GM12872 (cell line): Measurements from ENCODE around the gene PRPSAP1.

ENCODE experiments used
- TF ChIP-seq, protein P1 (sequence below): IDR thresholded peaks from 3 replicates; pipeline ENCODE4 v1.5.1; 2011; ENCODE audit warnings: low read depth, mild to moderate bottlenecking, low read length, moderate library complexity; ENCODE audit not compliant: insufficient read depth

PRPSAP1 gene

DNA sequence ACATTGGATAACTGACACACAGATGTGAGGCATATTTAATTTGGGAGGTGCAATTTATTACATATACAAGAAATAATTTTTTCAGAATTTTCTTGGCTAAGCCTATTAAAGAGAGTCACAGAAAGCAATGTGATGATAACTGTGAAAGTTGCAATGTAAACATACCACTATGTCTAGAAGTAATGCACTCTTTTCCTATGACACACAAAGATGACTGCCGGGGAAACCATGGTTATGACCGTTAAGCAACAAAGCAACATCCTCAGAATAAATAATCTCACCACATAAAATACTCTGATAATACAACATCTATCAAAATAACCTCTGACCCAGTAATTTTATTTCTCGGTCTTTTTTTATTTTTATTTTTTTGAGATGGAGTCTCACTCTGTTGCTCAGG lies 35.1 kb downstream of the PRPSAP1 start:
- TF ChIP-seq, protein P1, sequence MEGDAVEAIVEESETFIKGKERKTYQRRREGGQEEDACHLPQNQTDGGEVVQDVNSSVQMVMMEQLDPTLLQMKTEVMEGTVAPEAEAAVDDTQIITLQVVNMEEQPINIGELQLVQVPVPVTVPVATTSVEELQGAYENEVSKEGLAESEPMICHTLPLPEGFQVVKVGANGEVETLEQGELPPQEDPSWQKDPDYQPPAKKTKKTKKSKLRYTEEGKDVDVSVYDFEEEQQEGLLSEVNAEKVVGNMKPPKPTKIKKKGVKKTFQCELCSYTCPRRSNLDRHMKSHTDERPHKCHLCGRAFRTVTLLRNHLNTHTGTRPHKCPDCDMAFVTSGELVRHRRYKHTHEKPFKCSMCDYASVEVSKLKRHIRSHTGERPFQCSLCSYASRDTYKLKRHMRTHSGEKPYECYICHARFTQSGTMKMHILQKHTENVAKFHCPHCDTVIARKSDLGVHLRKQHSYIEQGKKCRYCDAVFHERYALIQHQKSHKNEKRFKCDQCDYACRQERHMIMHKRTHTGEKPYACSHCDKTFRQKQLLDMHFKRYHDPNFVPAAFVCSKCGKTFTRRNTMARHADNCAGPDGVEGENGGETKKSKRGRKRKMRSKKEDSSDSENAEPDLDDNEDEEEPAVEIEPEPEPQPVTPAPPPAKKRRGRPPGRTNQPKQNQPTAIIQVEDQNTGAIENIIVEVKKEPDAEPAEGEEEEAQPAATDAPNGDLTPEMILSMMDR, result no peak

DNA sequence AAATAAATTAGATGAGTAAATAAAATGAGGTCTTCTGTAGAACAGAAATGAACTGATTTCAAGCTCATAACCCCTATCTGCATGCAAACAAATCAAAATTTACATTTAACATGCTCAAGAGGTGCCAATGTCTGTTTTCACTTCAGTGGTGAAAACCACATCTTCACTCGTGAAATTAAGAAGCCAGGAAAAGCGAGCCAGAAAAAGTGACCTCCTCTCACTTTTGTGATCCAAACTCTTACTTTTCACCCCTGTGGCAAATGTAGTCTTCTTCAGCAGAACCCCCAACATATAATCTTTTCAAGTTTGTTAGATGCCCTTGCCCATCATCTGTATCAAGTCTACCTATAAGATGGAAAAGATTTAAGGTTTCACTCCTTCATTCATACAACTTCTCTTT lies 36.2 kb downstream of the PRPSAP1 start:
- TF ChIP-seq, protein P1, result no peak

DNA sequence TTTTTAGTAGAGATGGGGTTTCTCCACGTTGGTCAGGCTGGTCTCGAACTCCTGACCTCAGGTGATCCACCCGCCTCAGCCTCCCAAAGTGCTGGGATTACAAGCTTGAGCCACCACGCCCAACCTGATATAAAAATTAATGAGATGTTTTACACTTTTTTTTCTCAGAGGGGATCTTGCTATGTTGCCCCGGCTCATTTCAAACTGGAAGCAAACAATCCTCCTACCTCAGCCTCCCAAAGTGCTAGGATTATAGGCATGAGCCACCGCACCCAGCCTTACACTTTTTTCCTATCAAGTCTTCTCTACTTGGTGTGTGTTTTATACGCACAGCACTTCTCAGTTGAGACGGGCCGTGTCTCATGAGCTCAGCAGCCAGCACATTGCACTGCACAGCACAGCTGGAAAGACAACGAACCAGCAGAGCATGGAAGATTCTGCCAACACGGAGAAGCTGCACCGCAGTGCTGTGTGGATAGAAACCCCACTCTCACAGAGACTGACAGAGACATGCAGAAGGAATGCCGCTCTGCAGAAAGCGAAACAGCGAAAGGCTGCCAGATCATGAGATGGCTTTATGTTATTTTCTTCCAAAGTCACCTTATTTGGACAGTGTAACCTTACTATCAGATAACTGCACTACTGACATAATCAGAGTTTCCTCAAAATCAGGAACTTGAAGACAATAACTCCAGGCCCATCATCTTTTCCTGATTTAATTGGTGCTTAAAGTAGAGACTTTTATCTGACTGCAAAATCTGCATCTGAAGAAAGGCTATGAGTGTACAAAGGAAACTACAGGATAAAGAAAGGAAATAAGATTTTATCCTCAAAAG lies 39.1 kb downstream of the PRPSAP1 start:
- TF ChIP-seq, protein P1, result no peak

DNA sequence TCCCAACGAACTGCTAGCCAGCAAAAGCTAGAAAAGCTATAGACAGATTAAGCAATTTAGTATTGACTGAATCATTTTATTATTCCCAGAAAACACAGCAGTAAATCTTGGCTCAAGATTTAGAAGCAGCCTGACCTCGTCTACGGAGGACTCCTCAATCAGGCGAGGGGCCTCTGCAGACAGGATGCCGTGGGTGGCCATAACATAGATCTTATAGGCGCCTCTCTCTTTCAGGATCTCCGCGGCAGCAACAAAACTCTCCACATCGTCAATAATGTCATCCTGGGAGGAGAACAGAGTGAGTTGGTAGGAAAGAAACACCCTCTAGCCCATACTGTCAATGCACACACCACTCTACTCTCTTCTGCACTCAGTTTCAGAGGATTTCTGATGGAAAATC lies 41.0 kb downstream of the PRPSAP1 start:
- TF ChIP-seq, protein P1, result no peak

DNA sequence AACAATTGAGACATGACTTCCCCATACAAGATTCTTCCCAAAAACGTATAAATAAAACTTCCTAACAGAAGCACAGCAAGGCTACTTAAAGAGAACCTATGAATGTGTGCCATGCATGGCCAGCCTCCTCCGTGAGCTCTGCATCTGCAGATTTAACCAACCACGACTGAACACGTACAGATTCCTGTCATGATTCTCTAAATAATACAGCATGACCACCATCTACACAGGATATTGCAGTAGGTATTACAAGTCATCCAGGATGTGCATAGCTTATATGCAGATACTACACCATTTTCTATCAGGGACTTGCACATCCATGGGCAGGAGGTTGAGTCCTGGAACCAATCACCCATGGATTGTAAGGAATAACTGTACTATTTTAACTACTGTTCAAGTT lies 44.3 kb downstream of the PRPSAP1 start:
- TF ChIP-seq, protein P1, result no peak

DNA sequence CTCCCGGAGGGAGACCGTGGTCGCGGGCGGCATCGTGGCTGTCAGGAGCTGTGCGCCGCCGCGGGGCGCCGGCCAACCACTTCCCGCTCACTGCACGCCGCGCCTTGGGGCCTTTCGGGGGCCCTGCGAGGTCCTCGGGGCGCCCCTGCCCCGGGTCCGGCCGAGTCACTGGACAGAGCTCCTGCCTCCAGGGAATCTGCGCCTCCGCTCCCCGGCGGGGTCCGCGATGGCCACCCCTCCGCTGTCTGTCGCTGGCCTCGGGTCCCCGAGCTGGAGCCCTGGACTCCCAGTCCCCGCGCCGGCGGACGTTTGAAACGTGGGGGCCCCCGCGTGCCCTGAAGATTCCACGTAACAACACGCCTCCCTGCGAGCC lies 45.8 kb downstream of the PRPSAP1 start, which contains the start of gene QRICH2:
TSS of gene QRICH2 (minus strand) at position 311 of the 373 bp plus-strand sequence. CDS start at position 33, 278 bp downstream.
- TF ChIP-seq, protein P1, result no peak

DNA sequence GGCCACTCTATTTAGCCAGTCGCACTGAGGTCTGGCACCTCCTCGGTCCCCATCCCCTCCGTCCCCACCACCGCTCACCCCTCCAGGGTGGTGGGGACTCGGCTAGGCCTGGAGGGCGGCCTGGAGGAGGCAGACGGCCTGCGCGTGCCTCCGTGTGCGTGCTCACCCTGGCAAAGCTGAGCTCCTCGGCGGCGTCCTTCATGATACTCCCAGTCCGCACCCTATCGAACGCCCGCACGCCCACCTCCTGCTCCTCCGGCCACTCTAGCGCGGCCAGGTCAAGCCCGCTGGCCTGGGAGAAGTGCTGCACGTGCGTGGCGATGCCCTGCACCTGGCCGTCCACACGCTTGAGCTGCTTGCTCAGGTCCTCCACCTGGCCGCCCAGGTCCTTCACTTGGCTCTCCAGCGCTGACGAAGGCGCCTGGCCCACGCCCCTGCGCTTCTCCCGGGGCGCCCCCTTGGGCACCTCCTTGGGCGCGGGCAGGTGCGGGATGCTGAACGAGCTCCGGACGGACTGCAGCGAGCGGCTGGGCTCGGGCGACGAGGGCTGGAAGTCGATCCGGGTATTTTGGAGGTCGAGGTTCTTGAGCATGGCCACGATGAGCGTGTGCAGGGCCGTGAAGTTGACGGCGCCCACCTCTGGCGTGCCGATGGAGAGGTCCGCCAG lies 46.3 kb downstream of the PRPSAP1 start:
- TF ChIP-seq, protein P1, result no peak
